NCI-H748 treated with DMSO at 0.1 percent for 48 hours (cell line): ENCODE results near the gene SLC6A18.

Experiments
- DNase-seq: peaks from one replicate; lab custom pipeline; 2025; lab: John Stamatoyannopoulos, UW

Gene SLC6A18, protein sequence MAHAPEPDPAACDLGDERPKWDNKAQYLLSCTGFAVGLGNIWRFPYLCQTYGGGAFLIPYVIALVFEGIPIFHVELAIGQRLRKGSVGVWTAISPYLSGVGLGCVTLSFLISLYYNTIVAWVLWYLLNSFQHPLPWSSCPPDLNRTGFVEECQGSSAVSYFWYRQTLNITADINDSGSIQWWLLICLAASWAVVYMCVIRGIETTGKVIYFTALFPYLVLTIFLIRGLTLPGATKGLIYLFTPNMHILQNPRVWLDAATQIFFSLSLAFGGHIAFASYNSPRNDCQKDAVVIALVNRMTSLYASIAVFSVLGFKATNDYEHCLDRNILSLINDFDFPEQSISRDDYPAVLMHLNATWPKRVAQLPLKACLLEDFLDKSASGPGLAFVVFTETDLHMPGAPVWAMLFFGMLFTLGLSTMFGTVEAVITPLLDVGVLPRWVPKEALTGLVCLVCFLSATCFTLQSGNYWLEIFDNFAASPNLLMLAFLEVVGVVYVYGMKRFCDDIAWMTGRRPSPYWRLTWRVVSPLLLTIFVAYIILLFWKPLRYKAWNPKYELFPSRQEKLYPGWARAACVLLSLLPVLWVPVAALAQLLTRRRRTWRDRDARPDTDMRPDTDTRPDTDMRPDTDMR

DNA sequence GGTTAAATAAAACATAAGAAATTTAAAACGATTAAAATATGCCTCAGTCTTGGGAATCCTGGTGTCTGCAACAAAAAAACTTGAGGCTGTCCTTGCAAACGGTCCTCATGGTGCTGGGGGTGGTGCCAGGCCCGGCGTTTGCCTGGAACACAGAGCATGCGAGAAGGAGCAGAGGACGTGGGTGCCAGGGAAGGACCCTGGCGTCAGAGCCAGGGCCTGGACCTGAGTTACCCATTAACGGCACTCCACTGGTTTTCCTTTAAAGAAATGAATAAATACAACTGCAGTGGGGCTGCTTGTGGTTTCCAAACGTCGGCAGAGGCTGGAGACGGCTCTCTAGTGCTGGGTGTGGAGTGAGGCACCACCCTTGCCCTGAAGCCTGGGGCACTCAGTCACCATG lies at the start of gene SLC6A18:
SLC6A18 (plus strand) TSS at position 301 of the 400 bp plus-strand sequence; CDS start at position 398, 97 bp downstream.
- DNase-seq, result no peak

DNA sequence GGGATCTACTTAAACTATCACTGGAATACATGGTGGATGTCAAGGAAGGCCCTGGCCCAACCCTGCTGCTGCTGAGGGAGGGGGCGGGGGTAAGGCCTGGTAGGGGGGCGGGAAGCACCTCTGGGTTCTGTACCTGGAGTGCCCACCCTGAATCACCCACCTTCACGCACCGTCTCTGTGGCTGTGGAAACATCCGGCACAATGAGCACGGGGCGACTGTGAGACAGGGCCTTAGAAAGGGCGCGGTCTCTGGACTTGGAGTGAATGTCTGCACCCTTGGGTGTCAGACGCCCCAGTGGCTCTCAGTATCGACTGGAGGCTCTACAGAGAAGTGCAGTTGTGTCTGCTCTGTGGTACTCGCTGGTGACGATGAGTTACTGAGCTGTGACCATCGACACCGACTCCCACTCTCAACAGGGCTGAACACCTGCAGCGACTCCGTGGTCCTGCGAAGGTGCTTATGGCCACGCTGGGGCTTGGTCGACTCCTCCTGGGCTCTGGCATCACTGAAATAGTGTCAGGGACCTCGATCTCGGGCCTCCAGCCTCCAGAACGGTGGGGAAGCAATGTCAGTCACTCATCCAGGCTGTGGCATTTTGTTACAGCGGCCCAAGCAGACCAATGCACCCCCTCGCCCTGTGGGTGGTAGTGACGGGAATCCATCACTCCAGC lies 49.2 kb upstream of the SLC6A18 start:
- no peak for DNase-seq

DNA sequence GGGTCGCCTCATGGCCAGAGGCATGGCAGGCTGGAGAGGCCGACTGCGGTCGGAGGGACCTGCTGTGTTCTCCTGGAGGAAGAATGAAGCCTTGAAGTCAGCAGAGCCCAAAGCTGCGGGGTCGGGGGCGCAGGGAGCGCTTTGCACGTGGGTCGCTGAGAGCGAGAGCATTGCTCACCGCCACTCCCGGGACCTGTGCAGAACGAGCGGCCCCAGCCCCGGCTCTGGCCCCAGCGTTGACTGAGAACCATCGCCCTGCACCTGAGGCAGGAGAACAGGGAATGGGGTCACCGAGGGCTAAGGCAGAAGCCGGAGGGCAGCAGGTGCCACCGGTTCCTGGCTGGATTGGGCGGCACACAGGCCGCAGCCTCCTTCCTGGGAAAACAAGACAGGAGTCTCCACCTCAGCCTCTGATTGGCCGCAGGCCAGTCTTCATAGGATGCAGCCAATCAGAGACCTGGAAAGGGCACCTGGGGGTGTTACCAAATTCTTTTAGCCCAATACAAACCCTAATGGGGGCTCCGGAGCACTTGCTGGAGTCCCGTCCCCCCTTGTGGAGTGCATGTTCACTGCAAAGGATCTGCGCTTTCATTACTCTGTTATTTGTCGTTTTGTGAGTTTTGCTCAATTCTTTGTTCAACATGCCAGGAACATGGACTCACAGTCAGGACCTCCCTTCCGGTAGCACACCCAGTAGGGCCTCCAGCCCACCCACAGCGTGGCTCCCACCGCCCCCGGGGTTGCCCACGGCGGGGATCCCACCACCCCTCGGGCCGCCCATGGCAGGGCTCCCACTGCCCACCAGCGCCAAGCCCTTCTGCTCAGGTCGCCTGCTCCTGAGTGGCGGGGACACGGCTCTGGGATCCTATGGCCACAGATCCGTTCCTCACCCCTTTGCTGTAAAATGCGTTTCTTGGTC lies 48.4 kb upstream of the SLC6A18 start:
- no peak for DNase-seq

DNA sequence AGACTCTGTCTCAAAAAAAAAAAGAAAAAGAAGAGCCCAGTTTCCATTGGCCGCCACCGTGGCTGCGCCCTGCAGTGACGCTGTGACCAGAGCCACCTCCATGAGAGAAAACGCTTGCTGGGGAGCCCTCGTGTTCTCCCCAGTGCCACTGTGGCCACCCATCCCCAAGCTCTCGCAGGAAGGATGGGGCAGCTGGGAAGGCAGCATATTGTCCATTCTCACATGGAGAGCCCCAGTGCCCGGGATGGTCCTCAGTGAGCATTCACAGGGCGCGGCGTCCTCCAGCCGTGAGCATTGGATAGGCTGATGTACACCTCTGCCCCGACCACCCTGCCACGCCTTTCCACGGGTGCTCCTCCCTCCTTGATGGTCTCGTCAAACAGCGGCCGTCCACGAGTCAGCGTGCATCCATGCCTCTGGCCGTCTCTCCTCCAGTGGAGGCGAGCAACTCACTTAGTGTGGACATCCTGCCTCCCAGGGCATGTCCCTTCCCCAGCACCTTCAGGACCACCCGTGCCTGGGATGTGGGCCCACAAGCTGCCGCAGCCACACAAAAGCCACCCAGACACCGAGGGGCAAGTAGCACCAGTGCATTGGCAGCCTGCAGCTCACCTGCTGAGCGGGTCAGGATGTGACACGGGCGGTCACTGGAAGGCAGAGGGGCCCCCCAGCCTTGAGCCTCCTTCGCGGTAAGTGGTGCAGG lies 47.2 kb upstream of the SLC6A18 start:
- DNase-seq, result no peak

DNA sequence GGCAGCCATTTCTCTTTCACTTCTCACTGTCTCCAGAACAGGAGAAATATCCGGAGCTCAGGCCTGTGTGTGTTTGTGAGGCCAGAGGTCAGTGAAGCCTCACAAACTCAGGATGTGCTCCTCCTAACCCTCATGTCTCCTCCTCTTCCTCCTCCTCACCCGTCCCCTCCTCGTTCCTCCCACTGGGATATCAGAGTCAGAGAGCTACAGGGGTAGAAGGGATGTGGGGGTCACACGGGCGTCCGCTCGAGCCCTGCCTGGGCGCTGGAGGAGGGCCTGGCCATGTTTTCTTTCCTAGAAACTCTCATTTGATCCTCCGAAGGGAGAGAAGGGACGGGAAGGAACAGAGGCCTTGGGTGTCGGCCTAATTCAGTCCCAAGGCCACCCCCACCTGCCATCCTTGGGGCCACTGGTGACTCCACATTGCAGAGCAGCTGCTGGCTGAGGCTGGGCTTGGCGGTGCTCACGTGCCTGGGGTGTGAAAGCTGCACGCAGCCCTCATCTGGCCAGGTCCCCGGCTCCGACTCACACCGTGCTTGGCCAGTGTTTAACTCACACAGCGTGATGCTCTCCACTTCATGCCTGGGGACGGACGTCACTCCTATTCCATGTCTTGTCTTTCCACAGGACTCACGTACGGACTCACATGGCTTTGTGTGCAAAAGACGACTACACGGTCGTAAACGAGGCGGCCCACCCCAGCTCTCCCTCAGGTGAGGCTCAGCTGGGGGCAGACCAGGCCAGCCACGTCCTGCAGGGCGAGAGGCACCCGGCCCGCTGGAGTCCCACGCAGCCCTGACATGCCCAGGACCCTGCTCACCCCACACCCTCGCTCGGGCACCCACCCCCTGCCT lies 46.4 kb upstream of the SLC6A18 start:
- no peak for DNase-seq

DNA sequence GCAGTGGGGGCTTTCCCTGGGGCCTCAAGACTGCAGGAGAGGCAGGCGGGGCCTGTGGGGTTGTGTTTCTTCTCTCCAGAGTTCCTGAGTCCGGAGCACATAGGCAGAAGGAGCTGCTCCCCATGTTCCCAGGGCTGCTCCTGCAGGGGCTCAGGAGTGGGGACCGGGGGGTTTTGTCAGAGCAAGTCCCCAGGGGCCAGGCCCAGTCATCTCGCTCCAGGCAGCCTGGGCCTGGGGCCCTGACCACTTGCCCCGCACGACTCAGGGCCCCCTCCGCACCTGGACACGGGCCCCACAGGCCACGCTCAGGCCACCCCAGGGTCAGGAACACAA lies 45.8 kb upstream of the SLC6A18 start:
- DNase-seq, result no peak

DNA sequence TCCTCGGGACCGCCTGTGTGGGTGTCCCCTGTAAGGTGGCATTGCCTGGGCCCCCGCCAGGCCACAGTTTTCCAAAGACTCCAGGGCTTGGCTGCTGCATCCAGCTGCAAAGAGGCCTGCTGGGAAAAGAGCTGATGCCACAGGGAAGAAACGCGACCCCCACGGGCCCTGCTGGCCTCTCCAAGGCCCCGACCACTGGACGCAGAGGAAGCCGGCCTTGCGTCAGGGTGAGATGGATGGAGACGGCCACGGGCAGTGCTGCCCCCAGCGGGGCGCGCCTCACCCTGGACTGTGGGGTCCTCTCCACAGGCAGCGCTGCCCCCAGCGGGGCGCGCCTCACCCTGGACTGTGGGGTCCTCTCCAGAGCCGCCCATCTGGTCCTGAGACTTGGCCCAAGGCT lies 45.1 kb upstream of the SLC6A18 start:
- DNase-seq, result no peak

DNA sequence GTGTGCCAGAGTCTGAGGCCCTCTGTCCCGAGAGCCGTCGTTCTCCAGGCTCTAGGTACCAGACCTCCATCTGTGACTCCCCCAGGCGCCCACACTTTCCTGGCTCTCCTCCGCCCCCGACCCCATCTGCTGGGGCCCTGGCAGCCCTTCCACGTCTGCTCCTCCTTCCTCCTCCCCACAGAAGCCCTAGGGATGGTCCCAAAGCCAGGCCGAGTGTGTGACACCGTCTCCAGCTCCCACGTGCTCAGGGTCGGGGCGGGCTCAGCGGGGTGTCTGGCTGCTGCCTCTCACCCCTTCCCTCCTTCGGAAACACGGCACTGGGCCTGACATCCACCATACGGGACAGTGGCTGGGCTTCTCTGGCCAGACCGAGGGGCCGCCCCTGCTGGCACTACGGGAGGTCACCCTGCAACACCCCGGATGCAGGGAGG lies 44.3 kb upstream of the SLC6A18 start:
- DNase-seq, result no peak

DNA sequence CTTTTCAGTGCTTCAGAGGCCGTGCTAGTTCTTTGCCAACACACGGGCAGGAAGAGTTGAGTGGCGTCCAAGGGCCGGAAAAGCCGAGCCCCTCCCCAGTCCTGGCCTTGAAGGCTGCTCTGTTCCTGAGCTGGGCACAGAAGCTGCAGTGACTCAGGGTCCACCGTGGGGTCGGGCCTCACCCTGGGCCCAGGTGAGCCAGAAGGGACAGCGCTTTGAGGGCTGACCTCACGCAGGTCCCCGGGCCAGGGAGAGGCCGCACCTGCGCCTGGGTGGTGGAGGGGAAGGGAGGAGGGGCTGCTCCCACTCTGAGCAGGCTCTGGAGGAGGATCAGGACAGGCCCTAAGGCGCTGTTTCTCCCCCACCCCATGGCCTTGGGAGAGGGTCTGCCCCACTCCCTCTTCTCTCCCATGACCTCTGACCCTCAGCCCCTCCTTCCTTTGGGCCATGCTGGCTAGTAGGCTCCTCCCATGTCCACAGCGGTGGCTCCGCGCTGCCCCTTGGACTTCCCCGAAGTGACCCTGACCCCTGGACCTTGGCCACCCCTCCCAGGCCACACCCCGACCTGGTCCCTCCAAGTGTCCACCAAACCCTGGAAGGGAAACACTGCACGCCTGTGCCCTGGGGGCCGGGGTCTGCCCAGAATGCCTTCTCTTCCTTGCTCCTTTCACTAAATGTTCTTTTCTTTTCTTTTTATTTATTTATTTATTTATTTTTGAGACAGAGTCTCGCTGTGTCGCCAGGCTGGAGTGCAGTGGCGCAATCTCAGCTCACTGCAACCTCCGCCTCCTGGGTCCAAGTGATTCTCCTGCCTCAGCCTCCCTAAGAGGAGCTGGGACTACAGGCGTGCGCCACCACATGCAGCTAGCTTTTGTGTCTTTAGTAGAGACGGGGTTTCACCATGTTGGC lies 43.5 kb upstream of the SLC6A18 start:
- no peak for DNase-seq

DNA sequence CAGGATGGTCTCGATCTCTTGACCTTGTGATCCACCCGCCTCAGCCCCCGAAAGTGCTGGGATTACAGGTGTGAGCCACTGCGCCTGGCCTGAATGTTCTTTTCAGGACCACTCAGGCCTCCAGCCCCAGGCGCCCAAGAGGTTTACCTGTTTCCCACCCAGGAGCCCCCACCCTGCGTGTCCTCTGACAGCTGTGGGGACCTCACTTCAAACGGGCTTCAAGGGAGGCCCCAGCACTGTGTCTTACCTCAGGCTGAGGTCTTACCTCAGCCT lies 42.9 kb upstream of the SLC6A18 start:
- DNase-seq, result no peak

DNA sequence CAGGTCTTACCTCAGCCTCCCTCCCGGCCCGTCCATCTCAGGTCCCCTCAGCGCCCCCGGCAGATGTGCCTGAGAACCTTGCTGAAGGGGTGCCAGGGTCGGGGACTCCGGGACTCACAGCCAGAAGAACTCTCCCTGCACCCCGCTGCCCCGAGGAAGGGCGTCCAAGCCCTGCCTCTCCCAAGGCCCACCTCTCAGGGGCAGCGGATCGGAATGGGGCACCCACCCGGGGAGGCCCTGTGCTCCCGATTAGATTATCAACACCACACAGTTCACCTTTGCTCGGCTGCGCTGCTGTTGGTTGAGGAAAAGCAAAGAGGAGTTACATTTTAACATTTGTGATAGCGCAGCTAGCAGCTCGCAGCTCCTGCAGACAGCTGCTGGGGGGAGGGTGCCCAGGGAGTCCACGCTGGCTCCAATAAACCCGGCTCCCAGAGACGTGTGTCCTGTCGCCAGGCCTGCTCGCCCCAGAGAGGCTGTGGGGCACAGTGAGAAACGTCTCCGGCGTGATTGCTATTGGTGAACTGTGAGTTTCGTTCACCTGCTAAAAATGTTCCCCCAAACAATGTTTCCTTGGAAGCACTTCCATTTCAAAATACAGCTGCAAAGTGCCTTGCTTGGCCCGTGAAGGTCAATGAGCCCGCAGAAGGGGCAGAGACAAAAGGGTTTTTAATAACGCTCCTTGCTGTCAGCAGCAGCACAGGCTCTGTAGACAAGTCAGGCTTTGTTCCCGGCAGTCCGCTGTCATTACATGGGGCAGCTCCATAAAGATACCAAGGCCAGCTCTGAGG lies 42.4 kb upstream of the SLC6A18 start:
- DNase-seq, result no peak

DNA sequence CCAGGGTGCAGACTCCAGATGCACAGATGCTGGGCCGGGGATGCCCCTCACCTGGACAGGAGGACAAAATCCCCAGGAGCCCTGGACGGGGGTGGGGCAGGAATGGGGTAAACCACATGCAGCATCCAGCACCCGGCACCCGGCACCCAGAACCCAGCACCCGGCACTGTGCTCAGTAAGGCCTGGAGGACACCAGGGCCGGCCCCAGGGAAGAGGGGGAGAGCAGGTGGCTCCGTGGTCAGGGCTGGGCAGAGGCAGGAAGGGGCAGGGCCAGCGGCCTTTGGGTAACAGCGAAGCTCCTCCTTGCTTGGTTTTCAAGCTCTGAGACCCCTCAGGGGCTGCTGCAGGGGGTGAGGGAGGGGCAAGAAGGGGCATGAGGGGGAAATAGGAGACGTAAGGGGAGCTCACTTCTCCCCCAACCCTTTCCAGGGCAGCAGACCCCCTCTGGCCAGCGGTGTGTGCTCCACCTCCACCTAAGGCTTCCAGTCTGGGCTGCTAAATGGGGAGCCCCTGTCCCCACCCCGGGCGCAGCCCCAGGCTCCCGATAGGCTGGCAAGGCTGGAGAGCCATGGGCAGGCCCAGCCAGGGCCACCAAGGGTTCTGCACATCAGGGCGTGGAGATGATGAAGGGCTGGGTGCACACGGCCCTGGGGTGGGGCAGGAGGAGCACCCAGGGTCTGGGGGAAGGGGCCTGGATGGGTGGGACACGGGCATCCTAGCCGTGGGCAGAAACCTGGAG lies 41.6 kb upstream of the SLC6A18 start:
- no peak for DNase-seq

DNA sequence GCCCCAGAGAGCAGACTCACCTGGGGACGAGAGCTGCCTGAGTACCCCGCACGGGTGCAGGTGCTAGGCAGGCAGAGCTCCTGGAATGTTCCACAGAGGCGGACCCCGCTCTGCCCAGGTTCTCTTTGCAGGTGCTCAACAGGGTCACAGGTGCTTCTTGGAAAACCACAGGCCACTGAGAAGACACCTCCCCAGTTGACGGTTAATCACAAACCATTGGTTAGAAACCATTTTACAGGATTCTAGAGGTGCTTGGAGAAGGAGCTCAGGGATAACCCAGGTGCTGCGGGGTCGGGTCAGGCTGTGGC lies 41.1 kb upstream of the SLC6A18 start:
- DNase-seq, result no peak

DNA sequence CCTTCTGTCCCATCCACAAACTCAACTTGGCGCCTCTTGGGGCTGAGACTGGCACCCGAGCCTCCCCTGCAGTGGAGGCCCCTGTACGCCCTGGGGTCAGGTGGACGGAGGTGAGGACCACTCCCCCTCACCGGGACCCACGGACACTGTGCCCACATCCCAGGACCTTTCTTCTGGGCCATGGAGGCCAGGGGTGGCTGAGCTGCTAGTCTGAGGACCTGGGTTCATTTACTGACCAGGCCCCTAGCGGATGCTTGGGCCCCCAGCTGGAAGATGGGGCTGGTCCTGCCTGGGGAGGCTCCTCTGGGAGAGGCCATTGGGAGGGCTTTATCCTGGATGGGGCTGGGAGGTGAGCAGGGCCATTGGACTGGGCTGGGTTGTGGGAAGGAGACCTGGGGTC lies 40.7 kb upstream of the SLC6A18 start:
- no peak for DNase-seq

DNA sequence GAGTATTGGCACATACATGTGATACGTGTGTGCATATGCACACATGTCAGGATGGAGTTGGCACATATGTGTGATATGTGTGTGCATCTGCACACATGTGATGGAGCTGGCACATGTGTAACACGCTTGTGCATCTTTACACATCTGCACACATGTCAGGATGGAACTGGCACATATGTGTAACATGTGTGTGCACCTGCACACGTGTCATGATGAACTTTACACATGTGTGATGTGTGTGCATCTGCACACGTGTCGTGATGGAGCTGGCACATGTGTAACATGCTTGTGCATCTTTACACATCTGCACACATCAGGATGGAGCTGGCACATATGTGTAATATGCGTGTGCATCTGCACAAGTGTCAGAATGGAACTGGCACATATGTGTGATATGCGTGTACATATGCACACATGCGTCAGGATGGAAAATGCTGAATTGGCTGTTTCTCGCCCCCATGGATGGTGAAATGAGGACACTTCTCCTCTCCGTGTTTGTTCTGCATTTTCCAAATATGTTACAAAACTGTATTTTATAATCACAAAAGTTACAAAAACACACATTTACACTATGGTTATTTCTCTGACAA lies 40.0 kb upstream of the SLC6A18 start:
- no peak for DNase-seq

DNA sequence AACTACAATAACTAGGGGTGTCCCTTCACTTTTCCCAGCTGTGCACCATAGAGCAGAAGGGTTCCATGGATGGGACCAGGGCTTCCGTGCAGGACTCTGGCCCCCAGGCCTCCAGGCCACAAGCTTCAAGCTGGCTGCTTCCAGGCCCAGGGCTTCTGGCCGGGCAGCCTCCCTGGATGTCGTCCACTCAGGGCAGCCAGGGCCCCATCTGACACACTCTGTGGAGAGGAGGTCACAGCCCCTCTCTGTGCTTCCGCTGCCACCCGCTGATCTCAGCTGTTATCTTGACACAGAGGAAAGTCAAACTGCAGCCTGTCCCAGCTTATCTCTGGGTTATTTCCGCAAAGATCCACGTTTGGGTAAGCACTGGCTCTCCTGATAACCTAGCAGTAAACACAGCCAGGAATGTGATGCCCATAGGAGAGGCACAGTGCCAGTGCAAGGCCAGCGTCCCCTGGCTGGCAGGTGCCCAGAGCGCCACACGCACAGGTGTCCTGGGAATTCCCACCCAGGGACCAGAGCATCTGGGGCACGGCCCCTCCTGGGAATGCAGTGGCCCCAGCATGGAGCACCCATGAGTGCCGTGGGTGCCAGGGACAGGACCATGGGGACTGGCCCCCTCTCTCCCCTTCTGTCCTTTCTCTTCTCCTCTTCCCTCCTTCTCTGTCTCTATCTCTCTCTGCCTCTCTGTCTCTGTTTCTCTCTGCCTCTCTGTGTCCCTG lies 39.4 kb upstream of the SLC6A18 start:
- DNase-seq, result no peak
